ENCODE measurements around the gene ABCB9.

ABCB9 gene

DNA sequence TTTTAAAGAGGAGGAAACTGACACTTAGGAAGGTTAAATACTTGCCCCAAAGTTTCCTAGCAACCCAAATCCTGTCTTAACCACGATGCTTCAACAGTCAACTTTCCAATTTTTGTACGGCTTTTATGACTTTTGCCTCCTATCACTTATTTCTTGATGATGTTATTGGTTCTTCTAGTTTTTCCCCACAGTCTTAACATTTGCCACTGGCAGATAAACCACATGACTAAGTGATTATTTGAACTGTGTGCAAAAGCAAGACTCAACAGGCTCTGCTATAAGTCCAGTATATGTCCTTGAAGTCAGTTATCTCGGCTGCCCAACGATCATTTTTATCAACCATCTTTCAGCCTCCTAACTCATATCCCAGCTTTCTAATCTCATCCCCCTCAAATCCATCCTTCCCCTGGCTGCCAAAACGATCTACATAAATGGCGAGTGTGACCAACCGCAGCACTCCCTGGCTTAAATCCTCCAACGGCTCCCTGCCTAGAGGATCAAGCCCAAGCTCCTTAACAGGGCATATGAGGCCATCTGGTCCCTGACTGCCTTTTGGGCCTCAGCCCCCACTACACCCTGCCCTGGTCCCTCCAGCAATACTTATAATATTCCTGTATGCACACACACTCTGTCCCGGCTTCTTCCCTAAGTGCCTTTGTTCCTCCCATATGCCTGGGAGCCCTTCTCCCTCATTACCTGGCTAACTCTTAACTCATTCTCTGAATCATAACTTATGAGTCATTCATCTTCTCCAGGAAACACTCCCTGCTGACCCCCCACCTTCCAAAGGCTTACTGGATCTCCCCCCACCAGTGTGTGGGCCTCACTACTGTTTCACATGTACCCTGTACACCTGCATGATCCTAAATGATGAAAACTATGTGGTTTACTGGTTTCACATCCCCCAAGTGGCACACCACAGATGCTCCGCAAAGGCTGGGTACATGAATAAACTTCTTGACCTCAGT, 79.1 kb downstream of the ABCB9 start:
- H3K9me3 ChIP-seq (ENCODE audit: control insufficient read depth, insufficient read depth, low read length): no peaks in the 10 kb centered on the region
- H3K27me3 ChIP-seq (ENCODE audit: control insufficient read depth, insufficient read depth, low read length): no peaks in the 10 kb centered on the region
- no peak overlapping the region for H3K4me3 ChIP-seq (ENCODE audit: low read length)
- H3K27ac ChIP-seq (ENCODE audit: low read length): no peak overlapping the region
- no peaks in the 10 kb centered on the region for H3K36me3 ChIP-seq (ENCODE audit: control insufficient read depth, insufficient read depth, low read length)
- peaks cover 7% of the 10 kb centered on the region for H3K4me1 ChIP-seq (ENCODE audit: control insufficient read depth, insufficient read depth, low read length)
- no CpG with 5 or more reads among the region's 10 CpGs for WGBS (ENCODE audit: insufficient coverage, insufficient read length)
- DNase-seq (ENCODE audit: low read depth, low spot score): no peak

- H3K27ac ChIP-seq (ENCODE audit: low read length): no peak overlapping the region
- no peak overlapping the region for H3K4me3 ChIP-seq (ENCODE audit: low read length)
- no peaks in the 10 kb centered on the region for H3K36me3 ChIP-seq (ENCODE audit: control insufficient read depth, insufficient read depth, low read length)
- no peaks in the 10 kb centered on the region for H3K27me3 ChIP-seq (ENCODE audit: control insufficient read depth, insufficient read depth, low read length)
- peaks cover 7% of the 10 kb centered on the region for H3K4me1 ChIP-seq (ENCODE audit: control insufficient read depth, insufficient read depth, low read length)
- no CpG with 5 or more reads among the region's 8 CpGs for WGBS (ENCODE audit: insufficient coverage, insufficient read length)
- no peaks in the 10 kb centered on the region for H3K9me3 ChIP-seq (ENCODE audit: control insufficient read depth, insufficient read depth, low read length)
- no peak for DNase-seq (ENCODE audit: low read depth, low spot score)
Measured at GRCh38 chr12:122886161-122886560, 80.1 kb downstream of the ABCB9 start.

GRCh38 chr12:122884860-122885259, 81.4 kb downstream of the ABCB9 start:
- H3K27ac ChIP-seq (ENCODE audit: low read length): no peak overlapping the region
- H3K4me3 ChIP-seq (ENCODE audit: low read length): no peak overlapping the region
- H3K4me1 ChIP-seq (ENCODE audit: control insufficient read depth, insufficient read depth, low read length): peaks cover 7% of the 10 kb centered on the region
- no CpG with 5 or more reads among the region's 4 CpGs for whole genome bisulfite sequencing (ENCODE audit: insufficient coverage, insufficient read length)
- H3K36me3 ChIP-seq (ENCODE audit: control insufficient read depth, insufficient read depth, low read length): no peaks in the 10 kb centered on the region
- H3K27me3 ChIP-seq (ENCODE audit: control insufficient read depth, insufficient read depth, low read length): no peaks in the 10 kb centered on the region; the same call in 1 of the 2 replicates
- no peak for DNase-seq (ENCODE audit: low read depth, low spot score)
- no peaks in the 10 kb centered on the region for H3K9me3 ChIP-seq (ENCODE audit: control insufficient read depth, insufficient read depth, low read length)

DNA sequence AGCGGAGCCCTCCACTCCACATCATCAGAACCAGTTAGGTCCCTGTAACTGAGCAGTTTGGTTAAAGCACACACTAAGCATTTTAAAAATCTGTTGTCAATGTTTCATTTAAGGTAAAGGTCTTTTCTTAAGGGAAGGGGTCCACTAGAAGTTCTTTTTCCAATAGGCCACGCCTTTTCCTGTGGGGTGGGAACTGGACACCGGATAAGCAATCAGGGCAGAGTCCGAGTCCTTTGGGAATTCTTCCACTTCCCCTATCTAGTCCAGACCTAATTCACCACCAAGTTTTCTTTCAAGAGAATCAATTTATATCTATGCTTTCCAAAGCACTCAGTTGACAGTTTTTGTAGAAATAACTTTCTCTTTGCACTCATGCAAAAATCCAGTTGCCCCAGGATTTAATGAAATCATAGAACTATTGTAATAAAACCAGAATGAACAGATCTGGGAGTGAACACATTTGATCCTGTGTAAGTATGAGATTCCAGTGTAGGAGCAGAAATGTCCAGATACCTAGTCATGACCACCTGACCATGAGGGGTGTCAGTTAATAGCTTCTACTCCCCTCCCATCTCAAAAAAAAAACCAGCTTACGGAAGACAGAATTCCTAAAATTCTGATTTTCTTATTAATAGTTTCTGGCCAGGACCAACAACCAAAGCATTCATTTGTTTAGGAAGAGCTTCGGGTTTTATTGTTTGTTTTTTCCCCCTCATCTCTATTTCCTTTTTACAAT, 82.0 kb downstream of the ABCB9 start:
- peaks cover 7% of the 10 kb centered on the region for H3K4me1 ChIP-seq (ENCODE audit: control insufficient read depth, insufficient read depth, low read length)
- H3K27ac ChIP-seq (ENCODE audit: low read length): no peak overlapping the region

DNA sequence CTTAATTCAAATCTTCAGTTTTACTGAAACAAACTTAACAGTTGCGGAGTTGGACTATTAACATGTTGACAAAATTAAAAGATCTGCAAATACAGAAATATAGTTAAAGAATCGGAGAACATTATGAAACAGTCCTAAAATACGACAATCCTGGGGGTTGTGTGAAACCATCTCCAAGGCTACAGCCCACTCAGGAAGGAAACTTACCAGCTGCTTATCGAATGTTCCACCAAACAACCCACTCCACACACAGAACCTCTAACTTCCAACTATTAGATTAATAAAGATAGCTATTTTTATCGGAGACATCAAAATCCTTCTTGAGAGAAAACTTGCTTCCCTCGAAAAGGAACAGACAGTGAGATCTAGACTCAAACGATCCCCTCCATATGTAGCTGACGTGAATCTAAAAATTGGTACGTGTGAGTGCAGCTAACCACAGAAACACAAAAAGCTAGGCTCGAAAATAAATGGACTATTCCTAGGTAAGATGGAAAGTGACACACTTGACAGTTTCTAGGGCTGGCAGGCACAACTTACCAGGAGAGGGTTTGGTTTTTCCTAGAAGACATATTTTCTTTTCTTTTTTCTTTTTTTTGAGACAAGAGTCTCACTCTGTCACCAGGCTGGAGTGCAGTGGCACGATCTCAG, 83.2 kb downstream of the ABCB9 start:
- no peaks in the 10 kb centered on the region for H3K4me1 ChIP-seq (ENCODE audit: control insufficient read depth, insufficient read depth, low read length)
- WGBS (ENCODE audit: insufficient coverage, insufficient read length): no CpG with 5 or more reads among the region's 11 CpGs

More for the DNA sequence above, 82.0 kb downstream of the ABCB9 start:
- Histone ChIP-seq H3K4me3 (ENCODE audit: low read length) (no peak overlapping the region), H3K9me3 (ENCODE audit: control insufficient read depth, insufficient read depth, low read length) (no peaks in the 10 kb centered on the region), H3K27me3 (ENCODE audit: control insufficient read depth, insufficient read depth, low read length) (peaks cover 2% of the 10 kb centered on the region; the same call in 1 of the 2 replicates), H3K36me3 (ENCODE audit: control insufficient read depth, insufficient read depth, low read length) (no peaks in the 10 kb centered on the region)
- no peak for DNase-seq (ENCODE audit: low read depth, low spot score)
- WGBS (ENCODE audit: insufficient coverage, insufficient read length): no CpG with 5 or more reads among the region's 6 CpGs

DNA sequence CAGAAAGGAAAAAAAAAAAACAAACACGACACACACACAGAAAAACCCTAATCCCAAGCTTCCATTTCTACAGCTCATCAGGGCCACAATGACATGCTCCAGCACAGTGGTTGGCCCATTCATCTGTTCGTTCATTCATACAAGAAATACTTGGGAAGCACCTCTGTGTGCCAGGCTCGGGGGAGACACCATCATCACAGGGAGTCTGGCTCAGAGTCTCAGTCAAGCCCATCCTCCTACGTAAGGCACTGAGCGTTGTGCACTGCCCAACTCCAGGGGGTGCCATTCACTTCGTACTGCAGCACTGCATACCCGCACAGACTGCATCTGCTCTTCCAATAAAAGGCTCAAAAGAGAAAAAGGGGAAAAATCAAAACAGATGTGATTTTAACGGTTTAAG, 85.6 kb downstream of the ABCB9 start:
- DNase-seq (ENCODE audit: low read depth, low spot score): no peak
- H3K27ac ChIP-seq (ENCODE audit: low read length): no peak overlapping the region
- no CpG with 5 or more reads among the region's 8 CpGs for WGBS (ENCODE audit: insufficient coverage, insufficient read length)
- H3K4me3 ChIP-seq (ENCODE audit: low read length): no peak overlapping the region
- H3K4me1 ChIP-seq (ENCODE audit: control insufficient read depth, insufficient read depth, low read length): no peaks in the 10 kb centered on the region
- H3K36me3 ChIP-seq (ENCODE audit: control insufficient read depth, insufficient read depth, low read length): no peaks in the 10 kb centered on the region
- peaks cover 19% of the 10 kb centered on the region for H3K27me3 ChIP-seq (ENCODE audit: control insufficient read depth, insufficient read depth, low read length)
- H3K9me3 ChIP-seq (ENCODE audit: control insufficient read depth, insufficient read depth, low read length): no peaks in the 10 kb centered on the region

More for the DNA sequence above, 83.2 kb downstream of the ABCB9 start:
- H3K27me3 ChIP-seq (ENCODE audit: control insufficient read depth, insufficient read depth, low read length): peaks cover 6% of the 10 kb centered on the region; the same call in 1 of the 2 replicates
- H3K4me3 ChIP-seq (ENCODE audit: low read length): no peak overlapping the region
- H3K36me3 ChIP-seq (ENCODE audit: control insufficient read depth, insufficient read depth, low read length): no peaks in the 10 kb centered on the region
- H3K27ac ChIP-seq (ENCODE audit: low read length): no peak overlapping the region
- no peaks in the 10 kb centered on the region for H3K9me3 ChIP-seq (ENCODE audit: control insufficient read depth, insufficient read depth, low read length)
- no peak for DNase-seq (ENCODE audit: low read depth, low spot score)

- H3K4me3 ChIP-seq (ENCODE audit: low read length): no peak overlapping the region
- H3K9me3 ChIP-seq (ENCODE audit: control insufficient read depth, insufficient read depth, low read length): no peaks in the 10 kb centered on the region
- no peaks in the 10 kb centered on the region for H3K4me1 ChIP-seq (ENCODE audit: control insufficient read depth, insufficient read depth, low read length)
- no peak overlapping the region for H3K27ac ChIP-seq (ENCODE audit: low read length)
- WGBS (ENCODE audit: insufficient coverage, insufficient read length): no CpG with 5 or more reads among the region's 10 CpGs
- no peak for DNase-seq (ENCODE audit: low read depth, low spot score)
- H3K27me3 ChIP-seq (ENCODE audit: control insufficient read depth, insufficient read depth, low read length): peaks cover 21% of the 10 kb centered on the region
- no peaks in the 10 kb centered on the region for H3K36me3 ChIP-seq (ENCODE audit: control insufficient read depth, insufficient read depth, low read length)
Measured at GRCh38 chr12:122880155-122880667, 86.1 kb downstream of the ABCB9 start.
